ENCODE measurements around the gene CACNA2D2. TPM values are rescaled to one million over a fixed set of nuclear protein-coding genes. Genes with fewer than 3 reads are reported as not detected.
A peak's percentile ranks its signal among the peaks of the same experiment; 100 is the strongest.

Gene CACNA2D2
- total and polyA plus RNA-seq, 5 donors, result 8.7 to 56.1 (median 40.0) TPM

DNA sequence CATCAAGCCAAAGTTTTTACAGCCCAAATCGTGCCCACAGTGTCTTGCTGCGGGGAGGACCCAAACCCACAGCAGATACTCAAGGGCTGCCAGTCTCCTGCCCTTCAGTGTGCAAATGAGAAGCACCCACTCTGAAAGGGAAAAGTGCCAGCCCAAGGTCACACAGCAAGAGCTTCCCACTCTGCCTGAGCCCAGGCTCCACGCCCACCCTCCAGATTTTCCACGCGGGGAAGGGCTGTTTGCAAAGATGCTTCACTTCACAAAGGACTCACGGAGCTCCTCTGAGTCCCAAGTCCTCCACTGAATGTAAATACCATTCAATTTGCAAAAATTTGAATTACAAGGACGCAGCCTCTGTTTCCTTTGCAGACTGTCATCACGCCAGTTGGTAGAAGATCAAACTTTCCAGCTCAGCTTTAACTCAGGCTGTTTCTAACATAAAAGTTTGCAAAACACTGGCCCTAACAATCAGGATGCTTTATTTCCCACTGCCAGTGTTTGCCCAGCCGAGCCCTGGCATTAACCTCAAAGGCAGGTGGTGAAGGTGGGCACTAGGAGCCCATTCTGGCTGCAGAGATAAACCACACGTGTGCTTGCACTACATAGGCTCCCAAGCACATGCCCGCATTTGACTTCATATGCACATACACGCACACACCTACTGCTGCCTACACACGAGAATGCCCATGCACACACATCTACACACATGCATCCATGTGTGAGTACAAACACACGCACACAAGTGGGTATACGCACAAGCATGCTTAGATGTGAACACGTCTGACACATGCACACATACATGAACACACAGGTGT is 7.6 kb downstream of the CACNA2D2 start:
- H3K4me1 ChIP-seq (ENCODE audit: control insufficient read depth, insufficient read depth, low read length), result no peaks in the 10 kb centered on the region
- no peaks in the 10 kb centered on the region for H3K9me3 ChIP-seq (ENCODE audit: control insufficient read depth, low read length)
- H3K27me3 ChIP-seq (ENCODE audit: control insufficient read depth, insufficient read depth), result no peaks in the 10 kb centered on the region
- DNase-seq (no peak), ATAC-seq (no peak)
- intact Hi-C loops (cut with DNase I), result no loop called here
- WGBS, result 78% methylated on average over 16 of the region's 16 CpGs
- H3K27ac ChIP-seq (ENCODE audit: low read length), result no peak overlapping the region
- no peak overlapping the region for H3K4me3 ChIP-seq (ENCODE audit: low read length)

GRCh38 chr3:50494126-50494525 is 9.3 kb downstream of the CACNA2D2 start:
- DNase-seq (no peak), ATAC-seq (no peak)
- Histone ChIP-seq H3K4me3 (ENCODE audit: low read length) (no peak overlapping the region), H3K4me1 (ENCODE audit: control insufficient read depth, insufficient read depth, low read length) (no peaks in the 10 kb centered on the region), H3K27ac (ENCODE audit: low read length) (no peak overlapping the region), H3K27me3 (ENCODE audit: control insufficient read depth, insufficient read depth) (no peaks in the 10 kb centered on the region), H3K9me3 (ENCODE audit: control insufficient read depth, low read length) (no peaks in the 10 kb centered on the region)
- intact Hi-C loops (cut with DNase I), result no loop called here
- 75% methylated on average over 8 of the region's 8 CpGs for WGBS

- no peak for ATAC-seq
- Histone ChIP-seq H3K4me1 (ENCODE audit: control insufficient read depth, insufficient read depth, low read length) (no peaks in the 10 kb centered on the region), H3K9me3 (ENCODE audit: control insufficient read depth, low read length) (no peaks in the 10 kb centered on the region), H3K4me3 (ENCODE audit: low read length) (no peak overlapping the region), H3K27ac (ENCODE audit: low read length) (no peak overlapping the region), H3K27me3 (ENCODE audit: control insufficient read depth, insufficient read depth) (no peaks in the 10 kb centered on the region)
- DNase-seq, result no peak
- intact Hi-C loops (cut with DNase I), result no loop called here
- 88% methylated on average over 11 of the region's 11 CpGs for WGBS
Measured at GRCh38 chr3:50493623-50494022, 9.8 kb downstream of the CACNA2D2 start.

- no peaks in the 10 kb centered on the region for H3K9me3 ChIP-seq (ENCODE audit: control insufficient read depth, low read length)
- whole genome bisulfite sequencing, result 66% methylated on average over 4 of the region's 4 CpGs
- ATAC-seq (no peak), DNase-seq (no peak)
- no peak overlapping the region for H3K4me3 ChIP-seq (ENCODE audit: low read length)
- no peak overlapping the region for H3K27ac ChIP-seq (ENCODE audit: low read length)
- intact Hi-C loops (cut with DNase I), result no loop called here
- no peaks in the 10 kb centered on the region for H3K4me1 ChIP-seq (ENCODE audit: control insufficient read depth, insufficient read depth, low read length)
- H3K27me3 ChIP-seq (ENCODE audit: control insufficient read depth, insufficient read depth), result no peaks in the 10 kb centered on the region
Measured at GRCh38 chr3:50493086-50493485, 10.3 kb downstream of the CACNA2D2 start.

GRCh38 chr3:50491023-50491422 is 12.4 kb downstream of the CACNA2D2 start:
- intact Hi-C loops (cut with DNase I), result no loop called here
- Histone ChIP-seq H3K27ac (ENCODE audit: low read length) (no peak overlapping the region), H3K4me1 (ENCODE audit: control insufficient read depth, insufficient read depth, low read length) (no peaks in the 10 kb centered on the region), H3K9me3 (ENCODE audit: control insufficient read depth, low read length) (no peaks in the 10 kb centered on the region), H3K4me3 (ENCODE audit: low read length) (no peak overlapping the region), H3K27me3 (ENCODE audit: control insufficient read depth, insufficient read depth) (no peaks in the 10 kb centered on the region)
- ATAC-seq (no peak), DNase-seq (no peak)
- WGBS, result 63% methylated on average over 5 of the region's 5 CpGs

GRCh38 chr3:50490424-50490823 is 13.0 kb downstream of the CACNA2D2 start:
- H3K4me3 ChIP-seq (ENCODE audit: low read length), result no peak overlapping the region

DNA sequence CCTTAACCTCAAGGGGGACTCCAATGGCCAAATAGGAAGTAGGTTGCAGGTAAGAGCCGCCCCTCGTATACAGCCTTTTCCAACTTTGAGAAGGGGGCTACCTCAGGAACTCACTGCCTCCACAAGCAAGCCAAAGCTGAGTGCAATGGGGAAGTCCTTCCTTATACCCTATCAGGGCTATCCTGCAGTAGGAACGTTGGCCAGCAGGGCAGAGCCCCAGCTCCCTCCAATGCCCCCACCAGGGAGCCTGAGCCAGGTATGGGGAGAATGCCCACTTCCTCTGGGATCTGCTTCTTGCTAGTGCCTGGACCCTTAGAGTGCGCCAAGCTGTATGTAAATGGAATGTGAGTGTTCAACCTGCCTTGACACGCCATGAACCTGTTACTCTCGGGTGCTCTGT is 16.3 kb downstream of the CACNA2D2 start:
- 85% methylated on average over 6 of the region's 6 CpGs for WGBS
- intact Hi-C loops (cut with DNase I), result no loop called here
- H3K27me3 ChIP-seq (ENCODE audit: control insufficient read depth, insufficient read depth), result no peaks in the 10 kb centered on the region
- no peaks in the 10 kb centered on the region for H3K9me3 ChIP-seq (ENCODE audit: control insufficient read depth, low read length)
- no peak overlapping the region for H3K4me3 ChIP-seq (ENCODE audit: low read length)
- DNase-seq, result no peak
- no peak for ATAC-seq
- H3K27ac ChIP-seq (ENCODE audit: low read length), result no peak overlapping the region
- H3K4me1 ChIP-seq (ENCODE audit: control insufficient read depth, insufficient read depth, low read length), result no peaks in the 10 kb centered on the region

More at GRCh38 chr3:50490424-50490823, 13.0 kb downstream of the CACNA2D2 start:
- no peak for ATAC-seq
- 49% methylated on average over 1 of the region's 1 CpG for WGBS
- no peaks in the 10 kb centered on the region for H3K27me3 ChIP-seq (ENCODE audit: control insufficient read depth, insufficient read depth)
- H3K27ac ChIP-seq (ENCODE audit: low read length), result no peak overlapping the region
- no peaks in the 10 kb centered on the region for H3K9me3 ChIP-seq (ENCODE audit: control insufficient read depth, low read length)
- intact Hi-C loops (cut with DNase I), result no loop called here
- no peaks in the 10 kb centered on the region for H3K4me1 ChIP-seq (ENCODE audit: control insufficient read depth, insufficient read depth, low read length)
- DNase-seq, result no peak

DNA sequence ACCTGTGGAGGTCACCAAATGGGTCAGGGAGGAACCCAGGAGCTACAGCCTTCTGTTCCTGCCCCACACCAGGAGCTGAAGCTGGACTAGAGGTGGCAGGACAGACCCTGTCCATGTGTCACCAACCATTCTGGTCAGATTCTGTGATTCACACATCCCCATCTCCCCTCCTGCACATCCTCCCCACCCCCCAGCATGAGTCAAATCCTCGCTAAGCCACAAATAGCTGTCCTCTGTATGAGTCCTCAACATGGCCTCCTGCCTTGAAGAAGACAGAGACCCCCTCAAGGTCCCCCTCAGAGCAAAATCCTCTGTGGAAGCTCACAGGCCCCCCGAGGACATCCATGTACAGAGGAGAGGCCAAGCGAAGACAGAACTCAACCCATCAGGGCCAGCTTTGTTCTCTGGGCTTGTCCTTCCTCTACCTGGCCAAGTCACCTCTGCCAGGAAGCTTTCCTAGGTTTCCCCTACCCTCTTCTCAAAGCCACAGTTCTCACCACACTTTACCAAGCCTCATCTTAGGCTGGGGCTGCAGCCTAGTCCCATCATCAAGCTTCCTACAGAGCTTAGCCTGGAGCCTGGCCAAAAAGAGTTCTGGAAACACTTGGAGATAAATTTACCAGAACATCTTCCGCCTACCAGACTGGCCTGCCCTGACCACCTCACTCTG is 17.1 kb downstream of the CACNA2D2 start:
- Histone ChIP-seq H3K4me3 (ENCODE audit: low read length) (no peak overlapping the region), H3K9me3 (ENCODE audit: control insufficient read depth, low read length) (no peaks in the 10 kb centered on the region), H3K27ac (ENCODE audit: low read length) (no peak overlapping the region), H3K27me3 (ENCODE audit: control insufficient read depth, insufficient read depth) (no peaks in the 10 kb centered on the region), H3K4me1 (ENCODE audit: control insufficient read depth, insufficient read depth, low read length) (no peaks in the 10 kb centered on the region)
- intact Hi-C loops (cut with DNase I), result no loop called here
- DNase-seq, result no peak
- ATAC-seq, result no peak
- 91% methylated on average over 4 of the region's 4 CpGs for WGBS

DNA sequence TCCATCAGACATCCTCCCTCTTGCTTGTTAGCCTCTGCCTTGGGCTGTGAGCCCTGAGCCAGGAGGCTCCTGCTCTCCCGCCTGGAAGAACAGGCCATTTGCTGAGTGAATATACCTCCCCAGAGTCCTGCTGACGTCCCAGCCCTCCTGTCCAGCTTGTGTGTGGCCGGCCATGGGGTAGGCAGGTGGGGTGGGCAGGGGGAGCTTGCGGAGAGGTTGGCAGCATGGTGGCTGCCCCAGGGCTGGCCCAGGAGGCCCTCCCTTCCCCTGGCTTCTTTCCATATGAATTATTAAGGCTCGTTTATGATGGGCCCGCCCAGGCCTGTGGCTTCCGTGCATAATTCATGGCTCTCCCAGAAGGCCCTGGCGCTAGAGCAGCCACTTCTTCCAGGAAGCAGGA is 18.7 kb downstream of the CACNA2D2 start:
- H3K27me3 ChIP-seq (ENCODE audit: control insufficient read depth, insufficient read depth), result no peaks in the 10 kb centered on the region
- no peak overlapping the region for H3K27ac ChIP-seq (ENCODE audit: low read length)
- intact Hi-C loops (cut with DNase I), result no loop called here
- 68% methylated on average over 8 of the region's 8 CpGs for WGBS
- no peaks in the 10 kb centered on the region for H3K9me3 ChIP-seq (ENCODE audit: control insufficient read depth, low read length)
- DNase-seq (no peak), ATAC-seq (no peak)
- H3K4me3 ChIP-seq (ENCODE audit: low read length), result no peak overlapping the region
- H3K4me1 ChIP-seq (ENCODE audit: control insufficient read depth, insufficient read depth, low read length), result no peaks in the 10 kb centered on the region

GRCh38 chr3:50483374-50483773 is 20.1 kb downstream of the CACNA2D2 start:
- no peak overlapping the region for H3K4me3 ChIP-seq (ENCODE audit: low read length)
- H3K9me3 ChIP-seq (ENCODE audit: control insufficient read depth, low read length), result no peaks in the 10 kb centered on the region
- intact Hi-C loops (cut with DNase I), result no loop called here
- 73% methylated on average over 6 of the region's 6 CpGs for WGBS
- DNase-seq (no peak), ATAC-seq (no peak)
- H3K27me3 ChIP-seq (ENCODE audit: control insufficient read depth, insufficient read depth), result no peaks in the 10 kb centered on the region
- H3K4me1 ChIP-seq (ENCODE audit: control insufficient read depth, insufficient read depth, low read length), result no peaks in the 10 kb centered on the region
- no peak overlapping the region for H3K27ac ChIP-seq (ENCODE audit: low read length)

DNA sequence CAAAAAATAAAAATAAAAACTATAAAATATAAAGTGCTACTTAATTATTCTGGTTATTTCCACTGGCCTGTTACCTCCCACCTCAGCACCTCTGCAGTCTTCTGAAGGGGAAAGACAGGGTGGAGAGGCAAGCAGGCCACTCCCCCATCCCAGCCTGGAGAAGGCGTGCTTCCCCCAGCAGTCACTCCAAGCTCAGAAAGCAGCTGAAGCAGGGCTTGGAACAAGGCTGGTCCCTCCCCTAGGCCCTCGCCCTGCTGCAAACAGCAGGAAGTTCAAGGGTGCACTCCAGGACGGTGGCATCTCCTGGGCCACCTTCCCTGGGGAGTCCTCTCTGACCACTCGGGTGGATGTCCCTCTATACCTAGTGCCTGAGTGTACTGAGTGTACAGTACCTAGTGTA is 21.4 kb downstream of the CACNA2D2 start:
- ATAC-seq, result peak in 1 of 2 donors; percentile 13

More for the DNA sequence above, 21.4 kb downstream of the CACNA2D2 start:
- WGBS, result 44% methylated on average over 4 of the region's 4 CpGs
- intact Hi-C loops (cut with DNase I), result no loop called here
- Histone ChIP-seq H3K9me3 (ENCODE audit: control insufficient read depth, low read length) (no peaks in the 10 kb centered on the region), H3K4me1 (ENCODE audit: control insufficient read depth, insufficient read depth, low read length) (no peaks in the 10 kb centered on the region), H3K4me3 (ENCODE audit: low read length) (no peak overlapping the region), H3K27ac (ENCODE audit: low read length) (no peak overlapping the region), H3K27me3 (ENCODE audit: control insufficient read depth, insufficient read depth) (no peaks in the 10 kb centered on the region)
- no peak for DNase-seq
